Measurements from ENCODE around the gene LIMK1. TPM values are rescaled to one million over a fixed set of nuclear protein-coding genes. Genes with fewer than 3 reads are reported as not detected.

LIMK1 gene
- total and polyA plus RNA-seq, 2 donors (not counting 3 experiments of a cell fraction or from before 2014, with no cell fraction given) = 52.9 to 54.5 TPM

GRCh38 chr7:74104702-74105101 lies 21.1 kb downstream of the LIMK1 start:
- H3K9me1 ChIP-seq (replicated peaks; ENCODE audit: control insufficient read depth, extremely low read depth, insufficient read depth, low read length) = no peaks in the 10 kb centered on the region
- no peaks in the 10 kb centered on the region for H3K9me3 ChIP-seq (replicated peaks; ENCODE audit: control insufficient read depth, insufficient read depth, low read length)
- BruUV-seq (replicated peaks) = no TSS peak
- ChIA-PET CTCF (interaction anchor here (1.0 to 1.2 kb wide), 2 partner anchors 11 to 13 kb away, joined by 4 read pairs; no protein-coding TSS in a partner anchor), POLR2A (no interaction called here)
- peaks cover 5 to 34% of the 10 kb centered on the region in 2 experiments for H3K36me3 ChIP-seq (ENCODE audit: control insufficient read depth in 2 of 2, extremely low read depth in 1 of 2, insufficient read depth in 2 of 2, low read length in 2 of 2)
- DNase-seq (ENCODE audit: low read depth, low spot score) (no peak), FAIRE-seq (no peak)
- dilution Hi-C loops (cut with MboI; ENCODE audit: extremely low pct_ligation_motif_present, low sequenced_read_pairs) = no loop called here
- intact Hi-C loops (cut with micrococcal nuclease) = no loop called here
- H3K27ac ChIP-seq (ENCODE audit: insufficient read depth, low read depth, low read length) = no peak overlapping the region
- H3K4me3 ChIP-seq (replicated peaks in 1 of 3; ENCODE audit: insufficient read depth in 1 of 3, low read depth in 1 of 3, low read length in 3 of 3) = no peak overlapping the region
- no peaks in the 10 kb centered on the region for H3K27me3 ChIP-seq (ENCODE audit: control insufficient read depth in 2 of 2, insufficient read depth in 2 of 2, low read length in 2 of 2)
- H3K79me2 ChIP-seq (ENCODE audit: control insufficient read depth, insufficient read depth, low read length) = no peaks in the 10 kb centered on the region
- TF ChIP-seq CTCF (IDR thresholded peaks at IDR 0.05; ENCODE audit: extremely low read depth in 1 of 2, insufficient read depth in 1 of 2, low read depth in 1 of 2, low read length in 2 of 2) (no peak), EZH2 (IDR thresholded peaks at IDR 0.05; ENCODE audit: borderline replicate concordance, low read depth, low read length, severe bottlenecking) (no peak), MYC (IDR thresholded peaks at IDR 0.05; ENCODE audit: low read depth, low read length) (no peak), JUN (IDR thresholded peaks at IDR 0.05; ENCODE audit: borderline replicate concordance, insufficient read depth, insufficient read length, low read depth) (no peak)
- TF ChIP-seq, protein P1, sequence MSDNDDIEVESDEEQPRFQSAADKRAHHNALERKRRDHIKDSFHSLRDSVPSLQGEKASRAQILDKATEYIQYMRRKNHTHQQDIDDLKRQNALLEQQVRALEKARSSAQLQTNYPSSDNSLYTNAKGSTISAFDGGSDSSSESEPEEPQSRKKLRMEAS (IDR thresholded peaks at IDR 0.05; ENCODE audit: insufficient read depth, insufficient read length) = no peak
- no peak overlapping the region for H3K9ac ChIP-seq (replicated peaks; ENCODE audit: extremely low read depth, insufficient read depth, low read length)
- H3K4me2 ChIP-seq (ENCODE audit: insufficient read depth, low read length) = no peak overlapping the region
- no peak overlapping the region for H2AFZ ChIP-seq (ENCODE audit: low read depth, low read length)
- no peaks in the 10 kb centered on the region for H4K20me1 ChIP-seq (replicated peaks; ENCODE audit: control insufficient read depth, extremely low read depth, insufficient read depth, low read length)
- H3K4me1 ChIP-seq (ENCODE audit: control insufficient read depth, extremely low read depth, insufficient read depth, low read length) = no peaks in the 10 kb centered on the region

DNA sequence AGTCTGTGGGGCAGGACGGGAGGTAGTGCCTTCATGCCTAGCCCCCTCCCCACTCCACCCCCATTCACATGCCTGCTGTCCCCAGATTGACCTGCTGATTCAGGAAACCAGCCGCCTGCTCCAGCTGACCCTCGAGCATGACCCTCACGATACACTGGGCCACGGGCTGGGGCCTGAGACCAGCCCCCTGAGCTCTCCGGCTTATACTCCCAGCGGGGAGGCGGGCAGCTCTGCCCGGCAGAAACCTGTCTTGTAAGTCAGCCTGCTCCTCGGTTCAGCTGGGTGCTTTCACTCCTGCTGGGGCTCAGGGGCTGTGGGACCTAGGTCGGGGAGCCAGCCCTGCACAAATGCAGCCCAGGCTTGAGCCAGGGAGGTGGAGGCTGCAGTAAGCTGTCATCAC lies 22.4 kb downstream of the LIMK1 start:
- ChIA-PET POLR2A (no interaction called here), CTCF (interaction anchor here (1.1 to 1.6 kb wide), 2 partner anchors 39 to 101 kb away, joined by 3 to 4 read pairs; no protein-coding TSS in a partner anchor)
- Histone ChIP-seq H3K27me3 (ENCODE audit: control insufficient read depth in 2 of 2, insufficient read depth in 2 of 2, low read length in 2 of 2) (no peaks in the 10 kb centered on the region), H3K4me3 (replicated peaks in 1 of 3; ENCODE audit: insufficient read depth in 1 of 3, low read depth in 1 of 3, low read length in 3 of 3) (no peak overlapping the region), H4K20me1 (replicated peaks; ENCODE audit: control insufficient read depth, extremely low read depth, insufficient read depth, low read length) (no peaks in the 10 kb centered on the region), H3K9ac (replicated peaks; ENCODE audit: extremely low read depth, insufficient read depth, low read length) (no peak overlapping the region), H3K9me3 (replicated peaks; ENCODE audit: control insufficient read depth, insufficient read depth, low read length) (no peaks in the 10 kb centered on the region), H3K9me1 (replicated peaks; ENCODE audit: control insufficient read depth, extremely low read depth, insufficient read depth, low read length) (no peaks in the 10 kb centered on the region), H3K36me3 (ENCODE audit: control insufficient read depth in 2 of 2, extremely low read depth in 1 of 2, insufficient read depth in 2 of 2, low read length in 2 of 2) (peaks cover 5 to 29% of the 10 kb centered on the region in 2 experiments), H2AFZ (ENCODE audit: low read depth, low read length) (no peak overlapping the region), H3K27ac (ENCODE audit: insufficient read depth, low read depth, low read length) (no peak overlapping the region), H3K4me2 (ENCODE audit: insufficient read depth, low read length) (no peak overlapping the region), H3K79me2 (ENCODE audit: control insufficient read depth, insufficient read depth, low read length) (no peaks in the 10 kb centered on the region), H3K4me1 (ENCODE audit: control insufficient read depth, extremely low read depth, insufficient read depth, low read length) (no peaks in the 10 kb centered on the region)
- DNase-seq (ENCODE audit: low read depth, low spot score) (no peak), FAIRE-seq (no peak)
- intact Hi-C loops (cut with micrococcal nuclease) (no loop called here), dilution Hi-C loops (cut with MboI; ENCODE audit: extremely low pct_ligation_motif_present, low sequenced_read_pairs) (no loop called here)
- BruUV-seq (replicated peaks) = no TSS peak
- TF ChIP-seq POLR2A (IDR thresholded peaks at IDR 0.05; ENCODE audit: low read depth, low read length) = no peak
- TF ChIP-seq GATA2 (IDR thresholded peaks at IDR 0.05; ENCODE audit: insufficient read depth, insufficient read length, low read depth, low read length) = no peak
- TF ChIP-seq FOS (IDR thresholded peaks at IDR 0.05; ENCODE audit: borderline replicate concordance, insufficient read depth, low read length) = no peak
- TF ChIP-seq CTCF (IDR thresholded peaks at IDR 0.05; ENCODE audit: extremely low read depth in 1 of 2, insufficient read depth in 1 of 2, low read depth in 1 of 2, low read length in 2 of 2) = no peak
- TF ChIP-seq JUN (IDR thresholded peaks at IDR 0.05; ENCODE audit: borderline replicate concordance, insufficient read depth, insufficient read length, low read depth) = no peak
- no peak for TF ChIP-seq MYC (IDR thresholded peaks at IDR 0.05; ENCODE audit: low read depth, low read length)
